VCaP (cell line): ENCODE results near the gene ZFAND3.

Experiments
- H3K27ac ChIP-seq: fragments of 450-650 bp; 2 replicates; pipeline ENCODE4 v1.5.1; 2017
- CTCF ChIP-seq: fragments of 450-650 bp; conservative IDR thresholded peaks from 2 replicates; pipeline ENCODE4 v1.5.1; 2017; ENCODE audit warnings: mild to moderate bottlenecking, moderate library complexity

Gene ZFAND3

DNA sequence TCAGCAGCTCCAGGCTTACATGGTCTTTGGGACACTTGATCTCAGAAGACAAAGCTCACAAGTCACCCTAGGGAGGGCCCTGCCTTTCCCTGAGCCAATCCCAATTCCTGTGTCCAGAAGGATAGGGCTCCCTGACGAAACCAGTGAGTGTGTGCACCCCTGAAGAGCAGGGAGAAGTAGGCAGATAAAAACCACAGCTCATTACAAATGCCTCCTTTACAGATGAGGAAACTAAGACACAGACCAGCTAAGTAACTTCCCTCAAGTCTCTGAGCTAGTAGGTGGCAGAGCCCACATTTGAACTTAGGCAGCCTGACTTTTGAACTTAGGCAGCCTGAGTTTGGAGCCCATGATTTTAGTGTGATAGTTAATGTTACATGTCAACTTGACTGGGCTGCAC lies 6.7 kb upstream of the ZFAND3 start:
- no peak for TF ChIP-seq CTCF
- H3K27ac ChIP-seq, result no peak overlapping the region

GRCh38 chr6:37814374-37814773 lies 5.2 kb upstream of the ZFAND3 start:
- H3K27ac ChIP-seq, result no peak overlapping the region
- TF ChIP-seq CTCF, result no peak

- no peak for TF ChIP-seq CTCF
- H3K27ac ChIP-seq, result no peak overlapping the region
Observed at GRCh38 chr6:37816599-37817375, 2.7 kb upstream of the ZFAND3 start.

DNA sequence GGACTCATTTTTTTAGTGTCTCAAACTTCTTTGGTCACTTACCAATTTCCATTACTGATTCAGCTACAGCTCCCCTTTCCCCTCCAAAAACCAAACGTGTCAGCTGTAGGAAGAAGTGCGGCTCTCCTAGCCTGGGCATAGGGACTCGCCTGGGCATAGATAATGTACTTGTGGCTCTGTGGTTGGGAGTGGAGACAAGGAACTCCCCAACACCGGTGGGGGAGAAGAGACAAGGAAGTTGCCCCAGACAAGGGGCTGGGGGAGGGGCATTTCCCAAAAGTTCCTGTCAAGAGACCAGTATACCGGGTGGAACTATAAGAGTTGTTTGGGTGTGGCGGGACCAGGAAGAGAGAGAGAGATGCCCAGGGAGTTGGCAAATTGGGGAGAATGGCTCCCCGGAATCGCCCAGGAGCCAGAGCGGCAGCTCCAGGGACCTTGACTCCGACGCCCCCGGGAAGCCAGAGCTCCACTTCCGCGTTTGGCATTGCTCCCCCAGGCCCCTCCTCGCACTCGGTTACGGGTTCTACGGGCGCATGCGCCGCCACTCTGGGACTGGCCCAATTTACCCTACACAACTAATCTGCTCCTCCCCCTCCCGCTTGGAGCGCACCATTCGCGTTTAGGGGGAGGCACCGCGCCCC lies 871 bp upstream of the ZFAND3 start:
- peak overlapping the region; percentile 95 for H3K27ac ChIP-seq
- TF ChIP-seq CTCF, result no peak

DNA sequence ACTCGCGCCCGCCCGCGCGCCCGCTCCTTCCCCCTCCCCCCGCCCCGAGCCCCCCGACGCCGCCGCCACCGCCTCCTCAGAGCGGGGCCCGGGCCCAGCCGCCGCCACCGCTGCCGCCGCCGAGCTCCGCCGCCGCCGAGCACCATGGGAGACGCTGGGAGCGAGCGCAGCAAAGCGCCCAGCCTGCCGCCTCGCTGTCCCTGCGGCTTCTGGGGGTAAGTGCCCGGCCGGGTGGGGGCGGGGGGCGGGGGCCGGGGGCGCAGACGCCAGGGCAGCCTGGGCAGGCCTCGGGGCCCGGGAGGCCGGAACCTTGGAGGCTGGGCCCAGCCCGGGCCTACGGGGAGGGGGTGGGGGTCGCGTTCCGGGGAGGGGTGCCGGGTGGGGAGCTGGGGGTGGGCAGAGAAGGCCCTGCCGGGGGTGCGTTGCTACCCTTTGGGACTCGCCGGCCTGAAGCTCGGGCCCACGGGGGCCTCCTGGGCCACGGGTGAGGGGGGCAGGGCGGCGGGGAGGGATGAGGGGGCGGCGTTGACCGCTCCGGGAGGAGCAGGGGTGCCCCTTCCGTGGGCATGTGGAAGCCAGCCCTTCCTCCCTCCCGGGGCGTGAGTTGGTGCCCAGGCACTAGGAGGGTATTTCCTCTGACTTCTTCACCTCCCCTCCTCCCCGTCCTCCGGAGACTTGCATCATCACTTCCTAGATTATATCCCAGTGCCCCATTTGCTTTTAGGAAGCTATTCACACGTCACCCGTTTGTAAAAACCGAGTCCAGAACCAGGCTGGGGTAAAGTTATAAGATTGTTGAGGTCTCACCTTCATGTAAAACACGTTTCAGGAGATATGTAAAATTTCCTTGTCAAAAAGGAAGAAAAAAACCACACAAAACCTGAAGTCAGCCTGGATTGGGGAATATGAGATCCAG lies 533 bp downstream of the ZFAND3 start:
- no peak for TF ChIP-seq CTCF
- peak overlapping the region; percentile 95 for H3K27ac ChIP-seq

GRCh38 chr6:37820718-37821079 lies 1.2 kb downstream of the ZFAND3 start:
- no peak for TF ChIP-seq CTCF

GRCh38 chr6:37821446-37821845 lies 1.9 kb downstream of the ZFAND3 start:
- no peak for TF ChIP-seq CTCF
- H3K27ac ChIP-seq, result no peak overlapping the region; the same call in 1 of the 2 replicates

More at GRCh38 chr6:37820718-37821079, 1.2 kb downstream of the ZFAND3 start:
- H3K27ac ChIP-seq, result peak overlapping the region; percentile 95
